Activated T-cell treated with anti-CD3 and anti-CD28 coated beads for 24 hours (primary cell): ENCODE measurements around the gene CAMKV.
A peak's percentile ranks its signal among the peaks of the same experiment; 100 is the strongest.
"Not testable (repeated sequence)": the region's sequence is repeated elsewhere in the genome, so short reads cannot be mapped to it uniquely, and the experiment has no call there.

Experiments
- DNase-seq: peaks from one replicate; pipeline ENCODE4 v3.0.0-alpha.2; 2020; ENCODE audit warnings: low read depth

Gene CAMKV, protein sequence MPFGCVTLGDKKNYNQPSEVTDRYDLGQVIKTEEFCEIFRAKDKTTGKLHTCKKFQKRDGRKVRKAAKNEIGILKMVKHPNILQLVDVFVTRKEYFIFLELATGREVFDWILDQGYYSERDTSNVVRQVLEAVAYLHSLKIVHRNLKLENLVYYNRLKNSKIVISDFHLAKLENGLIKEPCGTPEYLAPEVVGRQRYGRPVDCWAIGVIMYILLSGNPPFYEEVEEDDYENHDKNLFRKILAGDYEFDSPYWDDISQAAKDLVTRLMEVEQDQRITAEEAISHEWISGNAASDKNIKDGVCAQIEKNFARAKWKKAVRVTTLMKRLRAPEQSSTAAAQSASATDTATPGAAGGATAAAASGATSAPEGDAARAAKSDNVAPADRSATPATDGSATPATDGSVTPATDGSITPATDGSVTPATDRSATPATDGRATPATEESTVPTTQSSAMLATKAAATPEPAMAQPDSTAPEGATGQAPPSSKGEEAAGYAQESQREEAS

GRCh38 chr3:49869525-49870126 is at the start of gene CAMKV:
Gene CAMKV, minus strand, starts transcription at chr3:49869906. Its CDS starts 7,518 bp downstream, at chr3:49862388.
- DNase-seq = peak; percentile 15

GRCh38 chr3:49917806-49918590 is 48.3 kb upstream of the CAMKV start:
- not testable (repeated sequence) for DNase-seq

GRCh38 chr3:49916686-49917085 is 47.0 kb upstream of the CAMKV start:
- DNase-seq = no peak

DNA sequence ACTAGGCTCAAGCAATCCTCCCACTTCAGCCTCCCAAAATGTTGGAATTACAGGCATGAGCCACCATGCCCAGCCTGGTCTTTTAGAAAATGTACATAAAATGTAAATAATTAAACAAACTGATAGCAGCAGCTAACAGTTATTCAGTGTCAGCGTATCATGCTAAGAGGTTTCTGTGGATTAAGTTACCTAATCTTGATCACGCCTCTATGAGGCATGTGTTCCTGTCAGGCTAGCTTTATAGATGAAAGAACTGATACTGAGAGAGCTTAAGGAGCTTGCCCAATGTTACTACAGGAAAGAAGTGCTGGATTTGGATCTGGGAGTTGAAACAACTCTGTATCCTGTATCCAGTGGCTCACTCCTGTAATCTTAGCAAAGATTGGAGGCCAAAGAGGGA is 45.2 kb upstream of the CAMKV start:
- no peak for DNase-seq

DNA sequence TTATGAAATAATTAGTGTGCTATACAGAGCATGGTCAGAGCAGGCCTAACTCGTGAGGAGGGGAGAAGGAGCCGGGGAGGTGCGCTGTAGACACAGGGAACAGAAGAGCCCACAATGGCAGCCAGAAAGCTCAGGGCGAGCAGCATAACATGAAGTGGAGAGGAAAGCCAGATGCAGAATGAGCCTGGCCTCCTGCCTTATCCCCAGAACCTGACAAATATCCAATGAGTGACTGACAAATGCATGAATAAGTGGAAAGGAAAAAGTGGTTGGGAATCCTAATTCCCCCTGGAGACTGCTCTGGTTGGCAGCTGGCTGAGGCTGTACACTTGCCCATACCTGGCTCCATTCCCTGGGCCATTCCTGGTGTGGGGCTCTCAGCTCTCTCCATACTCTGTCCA is 43.2 kb upstream of the CAMKV start:
- DNase-seq = no peak

- no peak for DNase-seq
Measured at GRCh38 chr3:49911611-49912010, 41.9 kb upstream of the CAMKV start.

- DNase-seq = no peak
Measured at GRCh38 chr3:49911124-49911420, 41.4 kb upstream of the CAMKV start.

- DNase-seq = no peak
Measured at GRCh38 chr3:49910409-49911123, 40.9 kb upstream of the CAMKV start.

DNA sequence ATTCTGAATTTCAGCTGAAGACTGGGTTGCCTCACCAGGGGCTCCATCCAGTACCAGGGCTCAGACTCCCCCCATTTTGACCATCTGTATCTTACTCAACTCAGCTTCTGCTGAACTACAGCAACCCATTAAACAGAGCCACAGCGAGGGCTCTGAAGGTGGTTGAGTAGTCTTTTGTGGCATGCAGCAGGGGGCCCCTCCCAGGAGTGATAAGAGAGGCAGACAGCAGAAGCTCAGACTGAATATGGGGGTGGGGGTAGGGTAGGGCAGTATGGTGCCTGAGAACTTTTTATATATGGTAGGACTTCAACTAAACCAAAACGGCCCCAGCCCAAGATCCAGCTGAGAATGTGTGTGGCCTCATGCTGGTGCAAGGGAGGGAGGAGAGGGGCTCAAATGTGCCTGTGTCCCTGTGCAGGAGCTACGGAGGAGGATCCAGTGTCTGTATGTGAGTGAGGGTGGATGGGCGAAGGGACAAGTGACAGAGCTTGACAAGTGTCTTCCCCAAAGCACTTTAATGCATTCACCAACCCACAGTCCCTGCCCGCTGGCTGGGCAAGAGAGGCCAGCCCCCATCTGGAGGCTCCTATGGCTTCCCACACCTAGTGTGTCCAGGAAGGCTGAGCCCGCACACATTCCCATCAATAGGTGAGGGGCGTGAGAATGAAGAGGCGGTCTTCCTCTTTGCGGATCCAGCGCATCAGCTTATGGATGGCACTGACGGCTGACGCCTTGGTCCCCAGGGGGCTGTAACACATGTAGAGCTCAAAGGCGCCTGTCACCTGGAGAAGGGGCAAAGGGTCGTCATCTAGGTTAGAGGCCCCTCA is 38.9 kb upstream of the CAMKV start:
- DNase-seq = no peak

- peak; percentile 37 for DNase-seq
Measured at GRCh38 chr3:49906073-49906743, 36.5 kb upstream of the CAMKV start.

DNA sequence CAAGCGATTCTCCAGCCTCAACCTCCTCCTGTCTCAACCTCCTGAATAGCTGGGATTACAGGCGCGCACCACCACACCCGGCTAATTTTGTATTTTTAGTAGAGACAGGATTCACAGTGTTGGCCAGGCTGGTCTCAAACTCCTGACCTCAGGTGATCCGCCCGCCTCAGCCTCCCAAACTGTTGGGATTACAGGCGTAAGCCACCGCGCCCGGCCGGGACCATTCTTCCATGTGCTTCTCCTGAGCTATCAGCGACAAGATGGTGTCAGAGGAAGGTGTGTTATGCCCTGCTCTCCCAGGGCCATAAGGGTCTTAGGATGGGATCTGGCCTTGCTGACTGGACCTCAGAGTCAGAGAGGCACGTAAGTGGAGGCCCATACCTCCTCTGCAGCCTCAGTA is 34.7 kb upstream of the CAMKV start:
- not testable (repeated sequence) for DNase-seq

DNA sequence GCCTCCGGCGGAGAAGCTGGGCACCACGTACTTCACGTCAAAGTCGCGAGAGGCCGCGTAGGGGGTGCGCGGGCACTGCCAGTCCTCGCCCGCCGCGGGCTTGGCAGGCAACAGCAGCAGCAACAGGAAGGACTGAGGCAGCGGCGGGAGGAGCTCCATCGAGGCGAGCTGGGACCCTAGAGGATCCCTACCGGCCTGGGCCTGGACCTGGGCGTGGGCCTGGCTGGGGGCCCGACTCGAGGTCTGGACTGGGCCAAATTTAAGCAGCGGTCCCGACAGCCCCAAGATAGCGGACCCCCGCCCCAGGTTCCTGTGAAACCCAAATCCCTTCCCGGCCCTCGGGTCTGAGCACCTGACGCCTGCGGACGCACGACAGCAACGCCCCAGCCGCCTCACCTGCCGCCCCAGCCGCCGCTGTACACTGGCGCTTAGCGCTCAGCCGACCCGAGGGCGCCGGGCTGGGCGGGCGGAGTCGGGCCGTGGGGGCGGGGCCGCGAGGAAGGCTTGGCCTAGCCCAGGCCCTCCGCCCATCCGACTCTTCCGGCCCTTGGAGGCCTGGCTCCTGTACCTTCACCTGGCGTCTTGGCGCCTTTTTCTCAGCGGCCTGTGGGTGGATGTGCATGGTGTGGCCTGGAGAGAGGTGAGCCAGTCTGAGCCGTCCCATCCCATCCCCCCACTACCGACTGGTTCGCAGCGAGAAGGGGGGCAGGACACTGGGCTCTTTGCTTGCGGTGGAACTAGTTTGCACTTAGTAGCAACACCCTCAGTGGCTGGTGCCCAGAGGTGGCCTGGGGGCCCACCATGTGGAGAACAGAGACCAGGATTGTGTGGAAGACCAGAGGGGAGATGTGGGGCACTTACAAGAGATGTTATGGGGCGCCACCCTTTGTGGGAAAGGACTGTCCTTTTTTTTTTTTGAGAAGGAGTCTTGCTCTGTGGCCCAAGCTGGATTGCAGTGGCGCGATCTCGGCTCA is 34.0 kb upstream of the CAMKV start, which contains the start of gene MST1R:
MST1R (minus strand) TSS at position 423 of the 974 bp plus-strand sequence; CDS start at position 159, 264 bp downstream.
- peak; percentile 72 for DNase-seq

DNA sequence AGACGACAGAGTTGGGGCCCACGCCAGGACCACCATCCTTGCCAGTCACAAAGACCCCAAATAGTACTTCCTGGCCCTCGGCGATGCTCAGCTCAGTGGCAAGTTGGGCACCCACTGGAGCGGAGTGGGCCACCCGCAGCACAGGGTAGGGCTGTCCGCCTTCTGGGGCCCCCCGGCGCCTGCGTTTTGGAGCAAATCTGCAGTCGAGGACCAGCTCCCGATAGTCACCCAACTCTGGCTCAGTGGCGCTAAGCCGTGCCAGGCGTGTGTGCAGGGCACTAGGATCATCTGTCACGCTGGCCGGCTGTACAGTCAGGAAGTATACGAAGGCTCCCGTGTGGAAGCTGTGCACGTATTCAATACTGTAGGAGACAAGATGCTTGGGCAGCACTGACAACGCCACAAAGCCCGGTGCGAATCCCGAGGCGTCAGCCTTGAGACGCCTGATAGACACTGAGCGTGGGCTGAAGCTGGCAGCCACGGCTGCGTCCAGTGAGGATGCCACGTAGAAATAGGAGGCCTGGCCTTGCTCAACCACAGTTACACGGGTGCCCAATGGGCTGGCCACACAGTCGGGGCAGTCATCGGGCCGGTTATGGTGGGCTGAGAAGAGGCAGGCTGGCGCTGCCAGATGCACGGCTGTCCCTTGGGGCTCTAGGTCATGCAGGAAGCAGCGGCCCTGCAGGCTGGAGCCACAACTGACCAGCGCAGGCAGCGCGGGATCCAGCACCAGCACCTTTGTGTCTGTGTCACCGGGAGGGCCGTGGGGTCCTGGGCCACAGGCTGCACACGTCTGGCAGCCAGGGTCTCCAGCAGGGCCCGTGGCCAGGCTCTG is 33.0 kb upstream of the CAMKV start:
- no peak for DNase-seq

- no peak for DNase-seq
Measured at GRCh38 chr3:49901366-49902339, 31.9 kb upstream of the CAMKV start.

GRCh38 chr3:49900491-49901153 is 30.9 kb upstream of the CAMKV start:
- no peak for DNase-seq

GRCh38 chr3:49899815-49900214 is 30.1 kb upstream of the CAMKV start:
- no peak for DNase-seq

- no peak for DNase-seq
Measured at GRCh38 chr3:49898991-49899390, 29.3 kb upstream of the CAMKV start.
